Measurements from ENCODE around the gene NOTUM. TPM values are rescaled to one million over a fixed set of nuclear protein-coding genes. Genes with fewer than 3 reads are reported as not detected.

The NOTUM gene
- total and polyA plus RNA-seq, 10 of the 15 experiments (the other 5 are each of a cell fraction or from before 2014, with no cell fraction given) = 0.04 to 0.13 TPM; not detected in 8

GRCh38 chr17:81968850-81969812 lies 8.1 kb upstream of the NOTUM start:
- H3K4me1 ChIP-seq (ENCODE audit: control insufficient read depth, insufficient read depth, low read length) = peaks cover 18% of the 10 kb centered on the region
- no peak overlapping the region for H3K9ac ChIP-seq (ENCODE audit: control insufficient read depth, insufficient read depth, low read length)
- no peaks in the 10 kb centered on the region for H3K36me3 ChIP-seq (ENCODE audit: control insufficient read depth in 2 of 2, insufficient read depth in 2 of 2, low read length in 1 of 2)
- no peak overlapping the region for H3K4me2 ChIP-seq (ENCODE audit: control insufficient read depth, insufficient read depth)
- ChIA-PET SMC1A (ENCODE audit: uncharacterized antibody, unreplicated experiment) (interaction anchor here (0.6 to 2.0 kb wide), 3 partner anchors 8 to 168 kb away, joined by 3 to 9 read pairs (median 4); partner anchors contain the start of gene ASPSCR1), CTCF (interaction anchor here (0.6 to 2.9 kb wide), 5 partner anchors 44 to 813 kb away, joined by 3 to 28 read pairs (median 3); partner anchors contain the start of genes CENPX, DCXR and LRRC45), RAD21 (ENCODE audit: unreplicated experiment) (interaction anchor here (1.9 kb wide), 1 partner anchor 10 kb away, joined by 8 read pairs; no protein-coding TSS in a partner anchor), POLR2A (interaction anchor here (0.6 to 2.3 kb wide), 6 partner anchors 7 to 784 kb away, joined by 3 to 18 read pairs (median 4); partner anchors contain the start of gene ASPSCR1)
- no peak for FAIRE-seq
- H3K4me3 ChIP-seq = no peak overlapping the region
- H2AFZ ChIP-seq (ENCODE audit: control insufficient read depth, low read depth, low read length) = no peak overlapping the region
- BruUV-seq (replicated peaks) = no TSS peak
- H3K27ac ChIP-seq (ENCODE audit: control insufficient read depth, insufficient read depth) = no peak overlapping the region
- peaks cover 2% of the 10 kb centered on the region; the same call in 2 of the 3 replicates for H3K9me3 ChIP-seq (replicated peaks; ENCODE audit: control insufficient read depth, insufficient read depth, low read length)
- in situ Hi-C loops (cut with MboI) (no loop called here), intact Hi-C loops (cut with micrococcal nuclease; ENCODE audit: unreplicated experiment) (loop anchor here (5.0 kb wide), 1 partner anchor 42 kb away; the partner anchor contains the start of gene MAFG)
- no peak for DNase-seq (ENCODE audit: low read depth, low spot score)
- no peak for TF ChIP-seq HDAC2 (IDR thresholded peaks at IDR 0.05)
- TF ChIP-seq MEF2B (IDR thresholded peaks at IDR 0.05; ENCODE audit: partially characterized antibody, poor library complexity, severe bottlenecking) = no peak
- TF ChIP-seq NFXL1 (IDR thresholded peaks at IDR 0.05; ENCODE audit: borderline replicate concordance) = no peak
- no peak for TF ChIP-seq IKZF2 (IDR thresholded peaks at IDR 0.05)
- TF ChIP-seq RBBP5 (conservative IDR thresholded peaks at IDR 0.05) = no peak
- TF ChIP-seq POU2F2 (IDR thresholded peaks at IDR 0.05; ENCODE audit: borderline replicate concordance, low read depth, low read length) = no peak
- TF ChIP-seq POLR2AphosphoS2 (IDR thresholded peaks at IDR 0.05; ENCODE audit: low read depth, low read length) = no peak
- no peak for TF ChIP-seq ZBED1 (IDR thresholded peaks at IDR 0.05; ENCODE audit: borderline replicate concordance)
- TF ChIP-seq PKNOX1 (IDR thresholded peaks at IDR 0.05) = no peak
- TF ChIP-seq CHD1 (IDR thresholded peaks at IDR 0.05; ENCODE audit: low read depth, low read length) = no peak
- TF ChIP-seq PRDM15 (CRISPR knock-in tag; IDR thresholded peaks at IDR 0.05) = no peak
- no peak for TF ChIP-seq MYC (IDR thresholded peaks at IDR 0.05; ENCODE audit: insufficient read depth, insufficient read length, insufficient replicate concordance, low read length, severe bottlenecking)
- TF ChIP-seq TCF7 (IDR thresholded peaks at IDR 0.05; ENCODE audit: borderline replicate concordance) = no peak
- no peak for TF ChIP-seq CREM (IDR thresholded peaks at IDR 0.05; ENCODE audit: low read depth)
- no peak for TF ChIP-seq WRNIP1 (IDR thresholded peaks at IDR 0.05; ENCODE audit: borderline replicate concordance, low read depth, low read length)
- no peak for TF ChIP-seq BCL11A (IDR thresholded peaks at IDR 0.05; ENCODE audit: low read depth, low read length)
- ATAC-seq = no peak
- no peaks in the 10 kb centered on the region for H3K79me2 ChIP-seq (ENCODE audit: control insufficient read depth, insufficient read depth, low read length)
- H4K20me1 ChIP-seq (ENCODE audit: control insufficient read depth, insufficient read depth) = no peaks in the 10 kb centered on the region
- peaks cover 1 to 5% of the 10 kb centered on the region in 2 experiments; a peak in 3 of 4 replicates for H3K27me3 ChIP-seq (replicated peaks in 1 of 2; ENCODE audit: control insufficient read depth in 2 of 2, insufficient read depth in 2 of 2, low read length in 1 of 2)
- 64% methylated on average over 12 of the region's 12 CpGs for WGBS (ENCODE audit: insufficient coverage, insufficient replicate concordance, low lambda C conversion rate, missing lambda C conversion rate)
